ENCODE measurements around the gene ERF.

DNA sequence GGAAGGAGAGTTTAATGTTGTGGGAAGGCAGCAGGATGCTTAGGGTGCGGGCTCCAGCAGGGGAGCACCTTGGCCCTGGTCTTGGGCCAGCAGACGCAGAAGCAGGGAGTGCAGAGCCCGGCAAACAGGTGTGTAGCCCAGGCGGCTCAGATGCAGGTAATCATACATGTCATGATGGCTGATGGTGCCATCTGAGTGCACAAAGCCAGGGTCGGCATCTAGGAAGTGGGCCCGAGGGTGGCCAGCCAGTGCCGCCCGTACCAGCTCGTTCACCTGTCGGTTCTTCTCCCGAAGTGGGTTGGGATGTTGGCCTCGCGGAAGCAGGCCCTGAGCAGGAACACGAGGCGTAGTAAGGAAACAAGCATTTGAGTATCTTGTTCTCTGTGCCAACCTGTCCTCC is 42.1 kb upstream of the ERF start:
- TF ChIP-seq, protein P1, sequence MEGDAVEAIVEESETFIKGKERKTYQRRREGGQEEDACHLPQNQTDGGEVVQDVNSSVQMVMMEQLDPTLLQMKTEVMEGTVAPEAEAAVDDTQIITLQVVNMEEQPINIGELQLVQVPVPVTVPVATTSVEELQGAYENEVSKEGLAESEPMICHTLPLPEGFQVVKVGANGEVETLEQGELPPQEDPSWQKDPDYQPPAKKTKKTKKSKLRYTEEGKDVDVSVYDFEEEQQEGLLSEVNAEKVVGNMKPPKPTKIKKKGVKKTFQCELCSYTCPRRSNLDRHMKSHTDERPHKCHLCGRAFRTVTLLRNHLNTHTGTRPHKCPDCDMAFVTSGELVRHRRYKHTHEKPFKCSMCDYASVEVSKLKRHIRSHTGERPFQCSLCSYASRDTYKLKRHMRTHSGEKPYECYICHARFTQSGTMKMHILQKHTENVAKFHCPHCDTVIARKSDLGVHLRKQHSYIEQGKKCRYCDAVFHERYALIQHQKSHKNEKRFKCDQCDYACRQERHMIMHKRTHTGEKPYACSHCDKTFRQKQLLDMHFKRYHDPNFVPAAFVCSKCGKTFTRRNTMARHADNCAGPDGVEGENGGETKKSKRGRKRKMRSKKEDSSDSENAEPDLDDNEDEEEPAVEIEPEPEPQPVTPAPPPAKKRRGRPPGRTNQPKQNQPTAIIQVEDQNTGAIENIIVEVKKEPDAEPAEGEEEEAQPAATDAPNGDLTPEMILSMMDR (conservative IDR thresholded peaks at IDR 0.05) = no peak
- TF ChIP-seq EZH2 (IDR thresholded peaks at IDR 0.05; ENCODE audit: low read depth) = no peak

Measured in PC-9 (cell line).